Left ventricle myocardium inferior (tissue), 1 donor: ENCODE measurements around the gene NPW. TPM values are rescaled to one million over a fixed set of nuclear protein-coding genes. Genes with fewer than 3 reads are reported as not detected.

Source experiments
- DNase-seq: peaks from one replicate; pipeline ENCODE4 v3.0.0-alpha.2; 2020
- H3K27ac ChIP-seq: fragments of 200-600 bp; replicated peaks from 2 replicates; pipeline ENCODE4 v1.8.0; 2021
- H3K27me3 ChIP-seq: fragments of 200-600 bp; 2 replicates; pipeline ENCODE4 v1.8.0; 2021; ENCODE audit warnings: low read depth
- H3K36me3 ChIP-seq: fragments of 200-600 bp; 2 replicates; pipeline ENCODE4 v1.8.0; 2021
- H3K4me1 ChIP-seq: fragments of 200-600 bp; 2 replicates; pipeline ENCODE4 v1.8.0; 2021
- H3K4me3 ChIP-seq: fragments of 200-600 bp; 2 replicates; pipeline ENCODE4 v1.8.0; 2021; ENCODE audit warnings: mild to moderate bottlenecking, moderate library complexity
- H3K9me3 ChIP-seq: fragments of 200-600 bp; replicated peaks from 2 replicates; pipeline ENCODE4 v1.8.0; 2021
- CTCF ChIP-seq: fragments of 200-600 bp; IDR thresholded peaks from 2 replicates; pipeline ENCODE4 v1.8.0; 2021; ENCODE audit warnings: antibody characterized with exemption, mild to moderate bottlenecking, borderline replicate concordance
- intact Hi-C: fragments of 100-400 bp; cut with micrococcal nuclease; formaldehyde crosslinking; loops from one replicate; pipeline ENCODE4 v1.11.0; 2022
- total RNA-seq: library from RNA; stranded (reverse); fragmentation: NEBNext Ultra II Directional; extraction: Animal tissue kit (Norgen Biotek cat#: 25700); gene quantifications from one replicate; pipeline ENCODE4 v1.2.1, GENCODE V29; 2021
- donor health status: DM: no; HTN: yes; CAD: no; lungs with severe emphysema.

NPW gene
- total RNA-seq, 1 donor from 2014 or later = not detected

- TF ChIP-seq CTCF = no peak
Observed at GRCh38 chr16:1979271-1980029, 40.1 kb upstream of the NPW start.

GRCh38 chr16:1980030-1980769, 39.4 kb upstream of the NPW start:
- DNase-seq = no peak
- H3K36me3 ChIP-seq = peaks cover 40% of the 10 kb centered on the region
- no peak overlapping the region for H3K27ac ChIP-seq
- peaks cover 43% of the 10 kb centered on the region for H3K4me1 ChIP-seq
- H3K9me3 ChIP-seq = no peaks in the 10 kb centered on the region
- no peak for TF ChIP-seq CTCF
- no peak overlapping the region for H3K4me3 ChIP-seq
- H3K27me3 ChIP-seq = peaks cover 77% of the 10 kb centered on the region
- intact Hi-C loops = no loop called here

More at GRCh38 chr16:1979271-1980029, 40.1 kb upstream of the NPW start:
- intact Hi-C loops = no loop called here
- no peak overlapping the region for H3K4me3 ChIP-seq
- no peak for DNase-seq
- H3K4me1 ChIP-seq = peaks cover 35% of the 10 kb centered on the region
- H3K27ac ChIP-seq = no peak overlapping the region
- H3K27me3 ChIP-seq = peaks cover 84% of the 10 kb centered on the region
- H3K36me3 ChIP-seq = peaks cover 48% of the 10 kb centered on the region
- H3K9me3 ChIP-seq = no peaks in the 10 kb centered on the region

- intact Hi-C loops = no loop called here
- peaks cover 73% of the 10 kb centered on the region for H3K27me3 ChIP-seq
- TF ChIP-seq CTCF = no peak
Observed at GRCh38 chr16:1980770-1981087, 38.9 kb upstream of the NPW start.

GRCh38 chr16:1981398-1981836, 38.2 kb upstream of the NPW start, which contains the start of gene NOXO1:
NOXO1 (minus strand) TSS chr16:1981469; CDS start chr16:1981179, 290 bp downstream.
- peaks cover 40% of the 10 kb centered on the region for H3K36me3 ChIP-seq
- DNase-seq = no peak
- H3K4me3 ChIP-seq = no peak within 1 kb of the TSS
- H3K27ac ChIP-seq = no peak within 1 kb of the TSS
- H3K9me3 ChIP-seq = no peaks in the 10 kb centered on the region
- H3K27me3 ChIP-seq = peaks cover 66% of the 10 kb centered on the region
- TF ChIP-seq CTCF = no peak
- intact Hi-C loops = no loop called here
- peaks cover 50% of the 10 kb centered on the region for H3K4me1 ChIP-seq

More at GRCh38 chr16:1980770-1981087, 38.9 kb upstream of the NPW start:
- peaks cover 40% of the 10 kb centered on the region for H3K36me3 ChIP-seq
- H3K4me1 ChIP-seq = peaks cover 48% of the 10 kb centered on the region
- DNase-seq = no peak
- no peak overlapping the region for H3K4me3 ChIP-seq
- H3K9me3 ChIP-seq = no peaks in the 10 kb centered on the region
- H3K27ac ChIP-seq = no peak overlapping the region

GRCh38 chr16:1982013-1982433, 37.6 kb upstream of the NPW start:
- peaks cover 62% of the 10 kb centered on the region for H3K27me3 ChIP-seq
- no peak for TF ChIP-seq CTCF
- H3K4me3 ChIP-seq = no peak overlapping the region
- peaks cover 50% of the 10 kb centered on the region for H3K4me1 ChIP-seq
- intact Hi-C loops = no loop called here
- H3K9me3 ChIP-seq = no peaks in the 10 kb centered on the region
- no peak for DNase-seq
- no peak overlapping the region for H3K27ac ChIP-seq
- H3K36me3 ChIP-seq = peaks cover 40% of the 10 kb centered on the region
